ENCODE data around the gene ASB6. TPM values are rescaled to one million over a fixed set of nuclear protein-coding genes. Genes with fewer than 3 reads are reported as not detected.
A peak's percentile ranks its signal among the peaks of the same experiment; 100 is the strongest.
"Not testable (repeated sequence)": the region's sequence is repeated elsewhere in the genome, so short reads cannot be mapped to it uniquely, and the experiment has no call there.

ASB6 gene
- total RNA-seq, 1 donor, result 17.8 TPM

DNA sequence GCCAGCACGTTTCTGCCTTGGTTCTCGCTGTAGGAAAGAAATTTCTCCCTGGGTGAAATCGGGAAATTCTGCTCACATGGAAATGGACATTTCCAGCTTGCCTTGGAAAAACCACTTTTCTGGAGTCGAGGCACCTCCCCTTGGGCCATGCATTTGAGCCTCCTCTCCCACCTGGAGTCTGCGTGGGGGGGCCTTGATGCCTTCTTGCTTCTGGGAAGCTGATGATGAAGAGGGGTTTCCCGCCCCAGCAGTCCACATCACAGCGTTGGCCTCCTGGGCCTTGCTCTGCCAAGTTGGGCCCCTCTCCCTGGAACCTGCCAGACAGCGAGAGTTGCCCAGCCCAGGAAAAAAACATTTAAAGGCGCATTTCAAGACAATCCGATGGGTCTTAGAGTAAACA lies 1.8 kb upstream of the ASB6 start:
- no peaks in the 10 kb centered on the region for H3K9me3 ChIP-seq (ENCODE audit: low read depth, low read length)
- peaks cover 25% of the 10 kb centered on the region for H3K4me1 ChIP-seq (ENCODE audit: insufficient read depth, low read length)
- no peak overlapping the region for H3K4me3 ChIP-seq (ENCODE audit: low read length)
- no peaks in the 10 kb centered on the region for H3K27me3 ChIP-seq (ENCODE audit: insufficient read depth, low read length)

GRCh38 chr9:129640871-129641749 lies 841 bp downstream of the ASB6 start:
- Histone ChIP-seq H3K4me3 (ENCODE audit: low read length) (peak overlapping the region; percentile 93), H3K27me3 (ENCODE audit: insufficient read depth, low read length) (no peaks in the 10 kb centered on the region), H3K4me1 (ENCODE audit: insufficient read depth, low read length) (peaks cover 25% of the 10 kb centered on the region), H3K9me3 (ENCODE audit: low read depth, low read length) (no peaks in the 10 kb centered on the region)

DNA sequence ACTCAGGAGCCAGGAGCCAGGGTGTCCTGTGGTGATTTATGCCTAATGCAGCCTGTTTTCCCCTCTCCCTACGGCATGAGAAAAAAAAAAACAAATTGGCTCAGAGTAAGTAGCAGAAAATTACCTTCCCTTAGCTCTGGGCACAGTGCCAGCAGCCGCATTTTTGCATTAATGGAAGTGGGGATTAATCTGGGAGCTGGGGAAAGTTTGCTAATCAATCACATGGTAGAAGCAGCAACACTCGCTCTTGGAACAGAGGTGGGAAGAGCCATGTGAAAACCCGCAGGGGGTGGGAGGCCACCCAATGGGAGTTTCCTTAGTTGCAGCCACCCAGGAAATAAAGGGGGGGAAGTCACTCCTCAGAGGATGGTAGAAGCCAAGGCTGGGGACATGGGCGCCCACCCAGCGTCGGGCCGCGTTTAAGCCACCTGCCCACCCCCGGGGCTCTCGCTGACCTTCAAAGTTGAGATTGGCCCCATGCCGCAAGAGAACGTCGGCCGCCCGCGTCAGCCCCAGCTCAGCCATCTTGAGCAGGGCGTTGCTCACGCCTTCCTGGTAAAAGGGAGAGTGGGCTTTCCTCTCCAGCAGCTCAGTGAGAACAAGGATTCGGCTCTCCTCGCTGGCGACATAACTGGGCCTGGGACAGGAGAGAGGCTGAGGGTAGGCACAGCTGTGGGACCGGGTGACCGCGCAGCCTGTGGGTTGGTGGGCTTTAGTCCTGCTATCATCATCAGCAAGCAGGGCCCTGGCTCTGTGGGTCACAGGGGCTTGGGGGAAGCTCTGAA lies 1.7 kb downstream of the ASB6 start:
- Histone ChIP-seq H3K9me3 (ENCODE audit: low read depth, low read length) (no peaks in the 10 kb centered on the region), H3K4me3 (ENCODE audit: low read length) (no peak overlapping the region), H3K27me3 (ENCODE audit: insufficient read depth, low read length) (no peaks in the 10 kb centered on the region), H3K4me1 (ENCODE audit: insufficient read depth, low read length) (peaks cover 25% of the 10 kb centered on the region)

- Histone ChIP-seq H3K4me1 (ENCODE audit: insufficient read depth, low read length) (peaks cover 25% of the 10 kb centered on the region), H3K27me3 (ENCODE audit: insufficient read depth, low read length) (no peaks in the 10 kb centered on the region), H3K4me3 (ENCODE audit: low read length) (no peak overlapping the region), H3K9me3 (ENCODE audit: low read depth, low read length) (no peaks in the 10 kb centered on the region)
Measured at GRCh38 chr9:129639756-129640085, 2.2 kb downstream of the ASB6 start.

DNA sequence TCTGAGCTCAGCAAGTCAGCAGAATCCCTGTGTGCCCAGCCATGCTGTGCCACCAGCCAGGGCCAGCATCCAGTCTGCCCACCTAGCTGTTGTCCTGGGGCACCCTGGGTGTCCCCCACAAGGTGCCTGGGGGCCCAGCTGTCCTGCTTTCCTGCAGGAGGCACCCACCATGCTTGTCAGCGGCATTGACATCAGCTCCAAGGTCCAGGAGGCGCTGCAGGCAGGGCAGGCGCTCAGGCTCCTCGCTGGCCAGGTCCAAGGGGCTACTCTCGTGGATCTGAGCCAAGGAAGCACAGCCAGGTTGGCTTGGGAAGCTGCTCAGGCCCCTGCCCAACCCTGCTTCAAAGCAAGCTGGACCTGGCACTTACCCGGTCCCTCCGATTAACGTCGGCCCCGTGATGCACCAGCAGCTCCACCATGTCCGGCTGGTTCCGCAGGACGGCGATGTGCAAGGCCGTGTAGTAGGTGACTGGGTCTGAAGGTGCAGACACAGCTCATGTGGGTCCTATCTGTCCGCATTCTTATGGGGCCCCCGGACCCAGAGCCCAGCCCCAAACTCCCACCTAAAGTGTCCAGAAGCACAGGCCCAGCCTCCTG lies 2.8 kb downstream of the ASB6 start:
- H3K4me1 ChIP-seq (ENCODE audit: insufficient read depth, low read length), result peaks cover 25% of the 10 kb centered on the region
- H3K27me3 ChIP-seq (ENCODE audit: insufficient read depth, low read length), result no peaks in the 10 kb centered on the region
- H3K9me3 ChIP-seq (ENCODE audit: low read depth, low read length), result no peaks in the 10 kb centered on the region
- no peak overlapping the region for H3K4me3 ChIP-seq (ENCODE audit: low read length)

- Histone ChIP-seq H3K4me1 (ENCODE audit: insufficient read depth, low read length) (peaks cover 25% of the 10 kb centered on the region), H3K4me3 (ENCODE audit: low read length) (no peak overlapping the region), H3K27me3 (ENCODE audit: insufficient read depth, low read length) (no peaks in the 10 kb centered on the region), H3K9me3 (ENCODE audit: low read depth, low read length) (no peaks in the 10 kb centered on the region)
Measured at GRCh38 chr9:129637673-129638439, 4.1 kb downstream of the ASB6 start.

- H3K4me3 ChIP-seq (ENCODE audit: low read length), result no peak overlapping the region
- H3K27me3 ChIP-seq (ENCODE audit: insufficient read depth, low read length), result no peaks in the 10 kb centered on the region
- peaks cover 20% of the 10 kb centered on the region for H3K4me1 ChIP-seq (ENCODE audit: insufficient read depth, low read length)
- H3K9me3 ChIP-seq (ENCODE audit: low read depth, low read length), result no peaks in the 10 kb centered on the region
Measured at GRCh38 chr9:129637102-129637501, 4.8 kb downstream of the ASB6 start.

DNA sequence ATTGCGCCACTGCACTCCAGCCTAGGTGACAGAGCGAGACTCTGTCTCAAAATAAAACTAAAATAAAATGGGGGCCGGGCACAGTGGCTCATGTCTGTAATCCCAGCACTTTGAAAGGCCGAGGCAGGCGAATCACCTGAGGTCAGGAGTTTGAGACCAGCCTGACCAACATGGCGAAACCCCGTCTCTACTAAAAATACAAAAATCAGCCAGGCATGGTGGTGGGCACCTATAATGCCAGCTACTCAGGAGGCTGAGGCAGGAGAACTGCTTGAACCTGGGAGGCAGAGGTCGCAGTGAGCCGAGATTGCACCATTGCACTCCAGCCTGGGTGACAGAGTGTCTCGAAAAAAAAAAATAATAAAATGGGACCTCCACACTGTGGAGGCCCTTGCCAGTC lies 5.6 kb downstream of the ASB6 start:
- not testable (repeated sequence) for H3K4me3 ChIP-seq (ENCODE audit: low read length); H3K27me3 ChIP-seq (ENCODE audit: insufficient read depth, low read length); H3K9me3 ChIP-seq (ENCODE audit: low read depth, low read length)
- peaks cover 17% of the 10 kb centered on the region for H3K4me1 ChIP-seq (ENCODE audit: insufficient read depth, low read length)

DNA sequence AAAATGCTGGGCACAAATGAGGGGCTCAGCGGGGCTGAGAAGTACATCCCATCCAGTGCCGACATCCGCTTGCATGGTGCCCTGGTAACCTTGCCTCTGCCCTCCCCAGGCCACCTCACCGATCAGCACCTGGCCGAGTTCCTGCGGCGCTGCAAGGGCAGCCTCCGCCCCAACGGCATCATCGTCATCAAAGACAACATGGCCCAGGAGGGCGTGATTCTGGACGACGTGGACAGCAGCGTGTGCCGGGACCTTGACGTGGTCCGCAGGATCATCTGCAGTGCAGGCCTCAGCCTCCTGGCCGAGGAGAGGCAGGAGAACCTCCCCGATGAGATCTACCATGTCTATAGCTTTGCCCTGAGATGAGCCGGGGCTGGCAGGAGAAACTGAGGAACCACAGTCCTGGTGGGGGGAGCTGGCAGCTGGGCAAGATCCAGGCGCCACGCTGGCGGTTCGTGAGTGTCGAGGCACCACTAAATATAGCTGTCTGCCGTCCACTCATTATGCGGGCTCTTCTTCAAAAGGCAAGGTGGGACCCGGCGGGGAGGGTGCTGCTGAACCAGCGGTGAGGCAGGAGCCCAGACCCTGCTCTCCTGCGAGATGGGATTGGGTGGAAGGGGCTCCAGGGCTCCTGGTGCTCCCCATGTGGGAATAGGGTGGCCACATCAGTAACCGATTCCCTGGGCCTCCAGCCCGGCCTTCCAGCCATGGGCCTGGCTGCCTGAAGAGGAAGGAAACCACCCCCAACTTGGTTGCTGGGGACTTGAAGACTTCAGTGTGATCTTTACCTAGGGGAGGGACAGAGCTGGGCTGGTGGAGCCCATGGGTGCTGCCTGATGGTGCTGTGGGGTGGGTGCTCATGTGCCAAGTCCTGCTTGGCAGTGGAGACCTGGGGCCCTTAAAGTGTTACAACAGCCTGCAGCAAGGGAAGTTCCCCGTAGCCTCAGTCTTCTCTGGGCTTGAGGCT lies 6.6 kb downstream of the ASB6 start:
- Histone ChIP-seq H3K9me3 (ENCODE audit: low read depth, low read length) (no peaks in the 10 kb centered on the region), H3K4me3 (ENCODE audit: low read length) (no peak overlapping the region), H3K4me1 (ENCODE audit: insufficient read depth, low read length) (peaks cover 7% of the 10 kb centered on the region), H3K27me3 (ENCODE audit: insufficient read depth, low read length) (no peaks in the 10 kb centered on the region)

DNA sequence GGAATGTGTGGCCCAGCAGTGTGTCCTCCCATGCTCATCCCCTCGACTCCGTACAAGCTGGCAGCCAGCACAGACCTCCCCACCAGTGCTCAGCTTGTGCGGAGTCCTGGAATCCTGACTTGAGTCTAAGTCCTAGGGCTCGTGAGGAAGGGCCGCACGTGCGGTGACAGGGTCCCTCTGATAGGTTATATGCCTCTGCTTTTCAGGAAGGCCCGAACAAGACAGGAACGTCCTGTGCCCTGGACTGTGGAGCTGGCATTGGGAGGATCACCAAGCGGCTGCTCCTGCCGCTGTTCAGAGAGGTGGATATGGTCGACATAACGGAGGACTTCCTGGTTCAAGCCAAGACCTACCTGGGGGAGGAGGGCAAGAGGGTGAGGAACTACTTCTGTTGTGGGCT lies 8.1 kb downstream of the ASB6 start:
- Histone ChIP-seq H3K4me3 (ENCODE audit: low read length) (no peak overlapping the region), H3K27me3 (ENCODE audit: insufficient read depth, low read length) (no peaks in the 10 kb centered on the region), H3K9me3 (ENCODE audit: low read depth, low read length) (no peaks in the 10 kb centered on the region), H3K4me1 (ENCODE audit: insufficient read depth, low read length) (peaks cover 5% of the 10 kb centered on the region)

GRCh38 chr9:129633207-129633606 lies 8.7 kb downstream of the ASB6 start:
- Histone ChIP-seq H3K9me3 (ENCODE audit: low read depth, low read length) (no peaks in the 10 kb centered on the region), H3K27me3 (ENCODE audit: insufficient read depth, low read length) (no peaks in the 10 kb centered on the region), H3K4me1 (ENCODE audit: insufficient read depth, low read length) (peaks cover 9% of the 10 kb centered on the region), H3K4me3 (ENCODE audit: low read length) (no peak overlapping the region)

- peaks cover 17% of the 10 kb centered on the region for H3K4me1 ChIP-seq (ENCODE audit: insufficient read depth, low read length)
- H3K9me3 ChIP-seq (ENCODE audit: low read depth, low read length), result no peaks in the 10 kb centered on the region
- no peak overlapping the region for H3K4me3 ChIP-seq (ENCODE audit: low read length)
- H3K27me3 ChIP-seq (ENCODE audit: insufficient read depth, low read length), result no peaks in the 10 kb centered on the region
Measured at GRCh38 chr9:129632460-129632859, 9.5 kb downstream of the ASB6 start.

DNA sequence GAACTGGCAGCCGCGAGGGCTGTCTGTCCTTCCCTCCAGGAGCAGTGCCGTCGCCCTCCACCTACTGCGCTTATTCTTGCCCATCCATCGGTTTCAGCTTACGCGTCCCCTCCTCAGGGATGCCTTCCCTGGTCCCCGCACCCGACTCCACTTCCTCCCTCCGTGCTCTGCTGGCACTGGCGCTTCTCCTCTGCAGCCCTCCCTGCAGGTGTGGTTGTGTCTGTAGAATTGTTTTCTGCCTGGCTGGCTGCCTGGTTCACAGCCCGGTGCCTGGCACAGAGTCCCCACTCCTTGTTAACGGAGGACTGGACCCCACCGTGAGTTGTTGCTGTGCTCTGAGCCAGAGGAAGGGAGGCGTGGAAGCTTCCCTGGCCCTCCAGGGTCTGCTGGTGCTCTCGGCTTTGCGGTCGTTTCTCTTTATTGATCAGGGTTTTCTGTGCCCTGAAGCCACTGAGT lies 10.2 kb downstream of the ASB6 start:
- H3K4me1 ChIP-seq (ENCODE audit: insufficient read depth, low read length), result peaks cover 24% of the 10 kb centered on the region
- H3K4me3 ChIP-seq (ENCODE audit: low read length), result no peak overlapping the region
- H3K27me3 ChIP-seq (ENCODE audit: insufficient read depth, low read length), result no peaks in the 10 kb centered on the region
- no peaks in the 10 kb centered on the region for H3K9me3 ChIP-seq (ENCODE audit: low read depth, low read length)

All from mononuclear cell (primary cell).